Hindlimb muscle (tissue), 1 donor: ENCODE results near the gene SMIM9. TPM values are rescaled to one million over a fixed set of nuclear protein-coding genes. Genes with fewer than 3 reads are reported as not detected.

Experiments used
- DNase-seq: peaks from one replicate; pipeline ENCODE4 v3.0.0-alpha.2; 2013
- polyA plus RNA-seq: library from polyadenylated mRNA; unstranded; fragments of 120-200 nt; gene quantifications from one replicate; pipeline ENCODE4 v1.2.1, GENCODE V29; 2013; ENCODE audit not compliant: insufficient read length

SMIM9 gene
- polyA plus RNA-seq, 1 donor, result not detected

- no peak for DNase-seq
Measured at GRCh38 chrX:154815274-154815818, 19.1 kb downstream of the SMIM9 start.

GRCh38 chrX:154813801-154814200 lies 20.7 kb downstream of the SMIM9 start:
- no peak for DNase-seq

- DNase-seq, result no peak
Measured at GRCh38 chrX:154812341-154813101, 21.9 kb downstream of the SMIM9 start.

DNA sequence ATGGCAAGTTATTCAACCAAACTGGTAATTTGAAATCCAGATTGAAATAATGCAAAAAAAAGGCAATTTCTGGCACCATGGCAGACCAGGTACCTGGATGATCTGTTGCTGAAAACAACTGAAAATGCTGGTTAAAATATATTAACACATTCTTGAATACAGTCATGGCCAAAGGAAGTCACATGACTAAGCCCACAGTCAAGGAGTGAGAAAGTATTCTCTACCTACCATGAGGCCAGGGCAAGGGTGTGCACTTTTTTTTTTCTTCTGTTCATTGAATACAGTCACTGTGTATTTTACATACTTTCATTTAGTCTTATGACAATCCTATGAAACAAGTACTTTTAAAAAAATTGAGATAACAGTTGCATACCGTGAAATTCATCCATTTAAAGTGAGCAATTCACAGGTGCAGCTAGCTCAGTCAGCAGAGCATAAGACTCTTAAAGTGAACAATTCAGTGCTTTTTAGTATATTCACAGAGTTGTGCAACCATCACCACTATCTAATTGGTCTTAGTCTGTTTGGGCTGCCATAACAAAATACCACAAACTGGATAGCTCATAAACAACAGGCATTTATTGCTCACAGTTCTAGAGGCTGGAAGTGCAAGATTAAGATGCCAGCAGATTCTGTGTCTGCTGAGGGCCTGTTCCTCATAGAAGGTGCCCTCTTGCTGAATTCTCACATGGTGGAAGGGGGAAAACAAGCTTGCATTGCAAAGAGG lies 24.4 kb downstream of the SMIM9 start:
- DNase-seq, result no peak

DNA sequence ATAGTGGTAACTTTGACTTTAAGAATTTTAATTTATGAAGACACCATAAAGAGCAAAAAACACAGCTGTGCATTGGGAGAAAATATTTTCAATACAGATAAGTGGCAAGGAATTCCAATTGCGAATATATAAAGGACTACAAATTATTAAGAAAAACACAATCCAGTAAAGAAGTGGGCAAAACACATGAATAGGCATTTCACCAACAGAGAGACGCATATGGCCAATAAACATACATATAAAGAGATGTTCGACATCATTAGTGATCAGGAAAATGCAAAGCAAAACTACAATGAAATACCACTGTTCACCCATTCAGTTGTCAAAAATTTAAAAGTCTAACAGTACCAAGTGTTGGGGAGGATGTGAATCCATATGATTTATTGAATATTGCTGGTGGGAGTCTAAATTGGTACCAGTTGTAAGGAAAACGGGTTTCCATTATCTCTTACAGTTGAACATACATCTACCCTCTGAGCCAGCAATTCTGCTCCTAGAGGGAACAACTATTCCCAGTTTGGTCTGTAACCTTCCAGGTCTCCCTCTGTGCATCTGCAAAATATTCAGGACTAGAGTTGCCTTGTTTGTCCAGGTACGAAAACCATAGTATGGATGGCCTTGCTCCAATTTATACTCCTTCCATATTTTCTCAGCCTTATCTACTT lies 27.5 kb downstream of the SMIM9 start:
- no peak for DNase-seq

DNA sequence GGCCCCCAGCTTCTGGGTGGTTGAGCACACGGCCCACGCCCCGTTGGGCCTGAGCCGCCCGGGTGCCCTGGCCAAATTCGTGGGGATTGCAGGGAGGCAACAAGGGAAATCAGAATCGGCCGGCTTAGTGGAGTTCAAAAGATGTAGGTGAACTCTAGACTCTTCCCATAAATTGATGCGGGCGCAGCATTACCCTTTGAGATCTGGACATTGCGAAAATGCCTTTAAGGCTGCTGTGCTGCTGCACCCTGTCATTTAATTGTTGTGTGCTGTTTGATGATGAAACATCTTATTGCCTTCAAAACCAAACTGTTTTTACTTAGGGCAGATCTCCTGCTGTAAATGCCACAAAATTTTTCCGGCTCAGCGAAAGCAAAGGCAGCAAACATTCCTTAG lies 28.8 kb downstream of the SMIM9 start:
- no peak for DNase-seq

- DNase-seq, result peak; percentile 86
Measured at GRCh38 chrX:154804957-154805695, 29.3 kb downstream of the SMIM9 start, which contains the start of gene MPP1. TSS of gene MPP1 (minus strand) at chrX:154805485. CDS start at chrX:154805373, 112 bp downstream.

GRCh38 chrX:154804261-154804956 lies 30.1 kb downstream of the SMIM9 start:
- DNase-seq, result no peak

- no peak for DNase-seq
Measured at GRCh38 chrX:154802947-154803346, 31.5 kb downstream of the SMIM9 start.

GRCh38 chrX:154800478-154801210 lies 33.8 kb downstream of the SMIM9 start:
- no peak for DNase-seq

GRCh38 chrX:154799556-154800348 lies 34.7 kb downstream of the SMIM9 start:
- DNase-seq, result no peak

DNA sequence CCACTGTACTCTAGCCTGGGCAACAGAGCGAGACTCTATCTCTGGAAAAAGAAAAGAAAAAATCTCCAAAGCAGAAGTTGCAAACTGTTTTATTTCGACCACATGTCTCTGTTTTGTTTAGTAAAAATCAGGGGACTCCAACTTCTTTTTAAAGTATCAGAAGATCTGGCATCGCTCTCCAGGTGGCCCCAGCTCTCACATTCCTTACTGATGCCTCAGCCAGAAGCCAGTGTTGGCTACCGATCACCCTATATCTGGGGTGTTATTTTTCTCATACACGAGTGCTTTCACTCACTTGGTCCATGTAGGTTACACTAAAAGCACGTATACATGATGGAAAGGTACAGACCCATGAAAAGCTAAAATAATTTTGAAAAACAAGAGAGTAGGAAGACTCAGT lies 37.5 kb downstream of the SMIM9 start:
- no peak for DNase-seq

- no peak for DNase-seq
Measured at GRCh38 chrX:154795016-154795415, 39.4 kb downstream of the SMIM9 start.

DNA sequence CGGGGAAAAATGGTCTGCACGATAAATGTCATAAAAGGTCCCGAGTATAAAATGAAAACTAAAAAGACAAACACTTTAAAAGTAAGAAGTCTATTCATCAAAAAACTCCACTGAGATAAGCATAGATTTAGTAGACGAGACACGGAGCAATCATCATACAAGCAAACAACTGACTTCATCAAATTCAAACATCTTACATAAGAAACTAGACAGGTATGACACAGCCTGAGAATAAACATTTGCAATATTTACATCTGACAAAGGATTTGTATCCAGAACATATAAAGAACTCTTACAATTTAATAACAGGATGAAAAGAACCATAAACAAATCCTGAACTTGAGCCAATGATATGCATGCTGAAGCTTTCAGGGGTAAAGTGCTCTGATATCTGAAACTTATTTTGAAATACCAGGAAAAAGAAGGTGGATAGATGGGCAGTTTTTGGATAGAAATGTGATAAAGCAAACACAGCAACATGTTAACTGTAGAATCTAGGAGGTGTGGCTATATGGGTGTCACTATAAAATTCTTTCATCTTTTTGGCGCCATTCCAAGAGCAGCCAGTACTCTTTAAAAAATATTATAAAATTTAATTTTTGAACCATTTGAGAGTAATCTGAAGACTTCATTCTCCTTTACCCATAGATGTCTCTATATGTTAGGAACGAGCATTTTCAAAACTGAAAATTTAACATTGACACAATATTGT lies 41.2 kb downstream of the SMIM9 start:
- DNase-seq, result no peak

DNA sequence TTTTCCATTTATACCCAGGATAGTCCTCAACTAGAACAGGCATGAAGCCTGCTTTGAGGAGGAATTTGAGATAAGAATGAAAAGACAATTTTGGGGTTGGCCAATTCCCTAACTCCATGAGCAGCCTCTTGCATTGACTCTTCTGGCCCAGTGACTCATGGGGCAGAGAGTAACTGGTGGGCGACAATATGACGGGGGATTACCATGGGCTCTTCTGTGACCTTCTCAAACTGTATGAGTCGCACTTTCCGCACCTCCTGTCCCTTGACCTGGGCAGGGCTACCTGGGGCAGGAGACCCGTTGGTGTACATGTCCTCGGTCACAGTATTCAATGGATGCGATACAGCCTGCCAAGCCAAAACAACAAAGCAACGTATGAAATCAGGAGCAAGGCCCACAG lies 42.5 kb downstream of the SMIM9 start:
- DNase-seq, result no peak

- DNase-seq, result no peak
Measured at GRCh38 chrX:154791467-154791866, 43.0 kb downstream of the SMIM9 start.

GRCh38 chrX:154785716-154786115 lies 48.7 kb downstream of the SMIM9 start:
- DNase-seq, result no peak

DNA sequence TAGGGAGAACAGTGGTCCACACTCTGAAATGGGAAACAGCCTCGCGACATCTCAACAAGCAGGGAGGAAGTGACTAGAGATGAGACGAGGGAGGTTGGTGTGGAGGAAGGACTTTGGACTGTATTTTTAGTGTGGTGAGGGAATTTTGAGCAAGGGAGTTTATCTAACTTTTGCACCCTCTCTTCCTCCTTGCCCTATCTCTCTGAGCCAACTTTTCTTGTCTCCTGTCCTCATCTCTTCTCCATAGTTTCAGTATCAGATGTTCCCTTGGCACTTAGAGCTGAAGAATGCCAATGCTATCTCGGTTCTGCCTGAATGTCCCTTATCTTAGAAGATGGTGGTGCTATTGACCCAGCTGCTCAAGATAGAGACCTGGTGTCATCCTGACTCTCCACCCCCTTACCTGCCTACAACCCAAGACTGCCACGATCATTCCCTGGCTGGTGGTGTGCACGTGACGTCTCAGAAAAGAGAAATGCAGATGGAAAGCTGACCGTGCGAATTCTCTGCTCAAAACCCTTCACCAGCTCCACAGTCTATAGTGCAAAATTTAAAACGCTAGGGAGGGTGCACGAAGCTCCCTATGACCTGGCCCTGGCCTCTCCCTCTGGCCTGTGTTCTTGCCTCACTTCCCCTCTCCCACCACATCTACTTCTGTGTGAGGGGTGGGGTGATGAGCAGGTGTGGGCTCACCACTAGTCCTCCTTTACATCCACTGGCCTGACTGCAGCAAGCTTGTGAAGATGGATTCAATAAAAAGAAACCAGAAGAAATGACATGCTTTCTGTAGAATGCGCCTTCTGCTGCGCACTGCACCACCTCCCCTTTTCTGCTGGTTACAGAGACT lies 50.1 kb downstream of the SMIM9 start:
- no peak for DNase-seq

- DNase-seq, result no peak
Measured at GRCh38 chrX:154780968-154781367, 53.5 kb downstream of the SMIM9 start.
